GM10266 (cell line): ENCODE measurements around the gene ACADM.
"Not testable (repeated sequence)": the region's sequence is repeated elsewhere in the genome, so short reads cannot be mapped to it uniquely, and the experiment has no call there.

Experiments used
- DNase-seq: peaks from one replicate; pipeline ENCODE4 v3.0.0; 2012; ENCODE audit errors: extremely low spot score
- CTCF ChIP-seq: IDR thresholded peaks from 2 replicates; pipeline ENCODE4 v1.5.1; 2012; ENCODE audit warnings: mild to moderate bottlenecking, low read depth; ENCODE audit not compliant: control insufficient read depth, insufficient read depth; ENCODE audit errors: missing control alignments

Gene ACADM

GRCh38 chr1:75733661-75734060 lies 9.2 kb downstream of the ACADM start:
- no peak for DNase-seq
- no peak for TF ChIP-seq CTCF

- DNase-seq: no peak
- TF ChIP-seq CTCF: no peak
Observed at GRCh38 chr1:75736016-75736415, 11.5 kb downstream of the ACADM start.

- no peak for TF ChIP-seq CTCF
- DNase-seq: no peak
Observed at GRCh38 chr1:75742047-75742625, 17.6 kb downstream of the ACADM start.

GRCh38 chr1:75745276-75745675 lies 20.8 kb downstream of the ACADM start:
- no peak for DNase-seq
- TF ChIP-seq CTCF: no peak

GRCh38 chr1:75757210-75757609 lies 32.7 kb downstream of the ACADM start:
- not testable (repeated sequence) for DNase-seq

- DNase-seq: not testable (repeated sequence)
Observed at GRCh38 chr1:75758543-75758942, 34.0 kb downstream of the ACADM start.

- no peak for DNase-seq
- no peak for TF ChIP-seq CTCF
Observed at GRCh38 chr1:75764057-75764655, 39.6 kb downstream of the ACADM start.

- DNase-seq: no peak
Observed at GRCh38 chr1:75765697-75766355, 41.3 kb downstream of the ACADM start.

More at GRCh38 chr1:75765697-75766355, 41.3 kb downstream of the ACADM start:
- TF ChIP-seq CTCF: no peak
